ENCODE measurements around the gene GARIN5B.
A peak's percentile ranks its signal among the peaks of the same experiment; 100 is the strongest.
"Not testable (repeated sequence)": the region's sequence is repeated elsewhere in the genome, so short reads cannot be mapped to it uniquely, and the experiment has no call there.

GARIN5B gene

GRCh38 chr19:55333870-55334269, 29.2 kb downstream of the GARIN5B start:
- Histone ChIP-seq H4K20me1 (no peaks in the 10 kb centered on the region), H3K9me3 (replicated peaks in 1 of 11) (no peaks in the 10 kb centered on the region; a peak in 1 of 22 replicates), H3K9ac (no peak overlapping the region), H3K27ac (no peak overlapping the region), H3K4me2 (peak overlapping the region in 3 of 11 experiments; percentile 7 to 20 (median 13); a peak in 3 of 22 replicates), H3K36me3 (no peaks in the 10 kb centered on the region), H3K4me3 (no peak overlapping the region), H3K27me3 (no peaks in the 10 kb centered on the region), H3K4me1 (peaks cover 12 to 64% (median 38%) of the 10 kb centered on the region in 10 experiments)
- no peak for TF ChIP-seq Cebpa-rat (IDR thresholded peaks at IDR 0.05)

GRCh38 chr19:55329791-55330190, 33.3 kb downstream of the GARIN5B start:
- H3K9me3 ChIP-seq (replicated peaks in 1 of 11); H4K20me1 ChIP-seq; H3K4me3 ChIP-seq; H3K9ac ChIP-seq; H3K27me3 ChIP-seq; H3K36me3 ChIP-seq: not testable (repeated sequence)
- Histone ChIP-seq H3K27ac (peak overlapping the region in 3 of 11 experiments; percentile 22 to 26 (median 22); a peak in 3 of 22 replicates), H3K4me2 (peak overlapping the region in 5 of 11 experiments; percentile 25 to 46 (median 37); a peak in 7 of 22 replicates), H3K4me1 (peaks cover 21 to 84% (median 57%) of the 10 kb centered on the region in 10 experiments)

- not testable (repeated sequence) for H3K36me3 ChIP-seq, H3K4me2 ChIP-seq, H3K4me3 ChIP-seq, H3K9ac ChIP-seq, H4K20me1 ChIP-seq, H3K27ac ChIP-seq, H3K27me3 ChIP-seq
- H3K9me3 ChIP-seq (replicated peaks in 1 of 11), result peaks cover 0 to 10% (median 0%) of the 10 kb centered on the region in 11 experiments; a peak in 2 of 22 replicates
- peaks cover 30 to 87% (median 66%) of the 10 kb centered on the region in 10 experiments for H3K4me1 ChIP-seq
These were observed 34.2 kb downstream of the GARIN5B start for GRCh38 chr19:55328774-55329318.

GRCh38 chr19:55325172-55325571, 37.9 kb downstream of the GARIN5B start, which contains the start of gene TMEM150B:
TMEM150B (minus strand) TSS chr19:55325341; CDS start chr19:55321036, 4,305 bp downstream.
- H4K20me1 ChIP-seq, result peaks cover 0 to 16% (median 0%) of the 10 kb centered on the region in 11 experiments; a peak in 3 of 22 replicates
- H3K4me2 ChIP-seq, result peak within 1 kb of the TSS; percentile 73 to 97 (median 84)
- peaks cover 0 to 10% (median 0%) of the 10 kb centered on the region in 11 experiments; a peak in 1 of 22 replicates for H3K9me3 ChIP-seq (replicated peaks in 1 of 11)
- H3K4me3 ChIP-seq, result peak within 1 kb of the TSS in 9 of 10 experiments; percentile 20 to 65 (median 52); a peak in 18 of 20 replicates
- H3K36me3 ChIP-seq, result peaks cover 0 to 5% (median 0%) of the 10 kb centered on the region in 11 experiments; a peak in 7 of 22 replicates
- peak within 1 kb of the TSS; percentile 59 to 79 (median 73) for H3K9ac ChIP-seq
- TF ChIP-seq Cebpa-rat (IDR thresholded peaks at IDR 0.05), result no peak
- peaks cover 57 to 87% (median 76%) of the 10 kb centered on the region in 10 experiments for H3K4me1 ChIP-seq
- H3K27ac ChIP-seq, result peak within 1 kb of the TSS; percentile 66 to 90 (median 80)
- H3K27me3 ChIP-seq, result no peaks in the 10 kb centered on the region

GRCh38 chr19:55324662-55325061, 38.4 kb downstream of the GARIN5B start:
- H3K36me3 ChIP-seq, result peaks cover 0 to 10% (median 0%) of the 10 kb centered on the region in 11 experiments; a peak in 8 of 22 replicates
- peaks cover 57 to 87% (median 74%) of the 10 kb centered on the region in 10 experiments for H3K4me1 ChIP-seq
- H4K20me1 ChIP-seq, result peaks cover 0 to 16% (median 0%) of the 10 kb centered on the region in 11 experiments; a peak in 3 of 22 replicates
- peak overlapping the region; percentile 59 to 79 (median 73); a peak in 21 of 22 replicates for H3K9ac ChIP-seq
- H3K9me3 ChIP-seq (replicated peaks in 1 of 11), result peaks cover 0 to 10% (median 0%) of the 10 kb centered on the region in 11 experiments; a peak in 1 of 22 replicates
- H3K27me3 ChIP-seq, result no peaks in the 10 kb centered on the region
- peak overlapping the region; percentile 73 to 97 (median 84) for H3K4me2 ChIP-seq
- H3K27ac ChIP-seq, result peak overlapping the region; percentile 66 to 90 (median 80)
- TF ChIP-seq Cebpa-rat (IDR thresholded peaks at IDR 0.05), result no peak
- peak overlapping the region in 9 of 10 experiments; percentile 20 to 65 (median 52); a peak in 18 of 20 replicates for H3K4me3 ChIP-seq

- no peak for TF ChIP-seq Cebpa-rat (IDR thresholded peaks at IDR 0.05)
- peaks cover 57 to 72% (median 64%) of the 10 kb centered on the region in 10 experiments for H3K4me1 ChIP-seq
- H3K27me3 ChIP-seq, result no peaks in the 10 kb centered on the region
- H3K4me3 ChIP-seq, result peak overlapping the region in 5 of 10 experiments; percentile 18 to 63 (median 42); a peak in 9 of 20 replicates
- peak overlapping the region in 8 of 11 experiments; percentile 12 to 75 (median 48); a peak in 11 of 22 replicates for H3K9ac ChIP-seq
- H3K36me3 ChIP-seq, result peaks cover 0 to 34% (median 0%) of the 10 kb centered on the region in 11 experiments; a peak in 8 of 22 replicates
- H4K20me1 ChIP-seq, result peaks cover 0 to 16% (median 0%) of the 10 kb centered on the region in 11 experiments; a peak in 3 of 22 replicates
- H3K27ac ChIP-seq, result peak overlapping the region in 9 of 11 experiments; percentile 17 to 81 (median 31); a peak in 11 of 22 replicates
- peak overlapping the region; percentile 58 to 97 (median 82) for H3K4me2 ChIP-seq
- peaks cover 0 to 10% (median 0%) of the 10 kb centered on the region in 11 experiments; a peak in 1 of 22 replicates for H3K9me3 ChIP-seq (replicated peaks in 1 of 11)
These were observed 40.7 kb downstream of the GARIN5B start for GRCh38 chr19:55322204-55322885.

GRCh38 chr19:55321466-55322137, 41.5 kb downstream of the GARIN5B start:
- H3K4me1 ChIP-seq, result peaks cover 55 to 66% (median 58%) of the 10 kb centered on the region in 10 experiments
- no peak for TF ChIP-seq Cebpa-rat (IDR thresholded peaks at IDR 0.05)
- no peaks in the 10 kb centered on the region for H3K27me3 ChIP-seq
- H4K20me1 ChIP-seq, result peaks cover 0 to 20% (median 0%) of the 10 kb centered on the region in 11 experiments; a peak in 3 of 22 replicates
- peaks cover 0 to 41% (median 0%) of the 10 kb centered on the region in 11 experiments; a peak in 9 of 22 replicates for H3K36me3 ChIP-seq
- H3K9me3 ChIP-seq (replicated peaks in 1 of 11), result peaks cover 0 to 7% (median 0%) of the 10 kb centered on the region in 11 experiments; a peak in 1 of 22 replicates
- peak overlapping the region; percentile 58 to 97 (median 82) for H3K4me2 ChIP-seq
- peak overlapping the region in 5 of 10 experiments; percentile 18 to 63 (median 42); a peak in 9 of 20 replicates for H3K4me3 ChIP-seq
- H3K27ac ChIP-seq, result peak overlapping the region in 8 of 11 experiments; percentile 2 to 81 (median 20); a peak in 8 of 22 replicates
- peak overlapping the region in 9 of 11 experiments; percentile 4 to 75 (median 44); a peak in 12 of 22 replicates for H3K9ac ChIP-seq

- H3K27ac ChIP-seq, result peak overlapping the region in 3 of 11 experiments; percentile 31 to 81 (median 80); a peak in 4 of 22 replicates
- no peaks in the 10 kb centered on the region for H3K27me3 ChIP-seq
- H3K36me3 ChIP-seq, result peaks cover 0 to 48% (median 0%) of the 10 kb centered on the region in 11 experiments; a peak in 9 of 22 replicates
- no peak for TF ChIP-seq Cebpa-rat (IDR thresholded peaks at IDR 0.05)
- peaks cover 48 to 59% (median 52%) of the 10 kb centered on the region in 10 experiments for H3K4me1 ChIP-seq
- peak overlapping the region in 6 of 11 experiments; percentile 4 to 75 (median 58); a peak in 7 of 22 replicates for H3K9ac ChIP-seq
- H3K4me3 ChIP-seq, result peak overlapping the region in 4 of 10 experiments; percentile 18 to 63 (median 50); a peak in 5 of 20 replicates
- H3K4me2 ChIP-seq, result peak overlapping the region; percentile 58 to 97 (median 82)
- H4K20me1 ChIP-seq, result peaks cover 0 to 27% (median 0%) of the 10 kb centered on the region in 11 experiments; a peak in 3 of 22 replicates
- H3K9me3 ChIP-seq (replicated peaks in 1 of 11), result peaks cover 0 to 5% (median 0%) of the 10 kb centered on the region in 11 experiments; a peak in 1 of 22 replicates
These were observed 42.1 kb downstream of the GARIN5B start for GRCh38 chr19:55320844-55321419.
